GM23248 (cell line): ENCODE data around the gene UBN2.
"Not testable (repeated sequence)": the region's sequence is repeated elsewhere in the genome, so short reads cannot be mapped to it uniquely, and the experiment has no call there.

Experiments
- EZH2 ChIP-seq: fragments of 200-600 bp; sonication (generic); IDR thresholded peaks from 2 replicates; pipeline ENCODE4 v1.6.1; 2018; ENCODE audit warnings: antibody characterized with exemption, mild to moderate bottlenecking; ENCODE audit not compliant: insufficient read depth, poor library complexity, severe bottlenecking
- EZH2phosphoT487 ChIP-seq: fragments of 200-600 bp; sonication (generic); IDR thresholded peaks from 2 replicates; pipeline ENCODE4 v1.6.1; 2018; ENCODE audit warnings: antibody characterized with exemption, moderate library complexity, mild to moderate bottlenecking, low read depth; ENCODE audit not compliant: insufficient read depth

DNA sequence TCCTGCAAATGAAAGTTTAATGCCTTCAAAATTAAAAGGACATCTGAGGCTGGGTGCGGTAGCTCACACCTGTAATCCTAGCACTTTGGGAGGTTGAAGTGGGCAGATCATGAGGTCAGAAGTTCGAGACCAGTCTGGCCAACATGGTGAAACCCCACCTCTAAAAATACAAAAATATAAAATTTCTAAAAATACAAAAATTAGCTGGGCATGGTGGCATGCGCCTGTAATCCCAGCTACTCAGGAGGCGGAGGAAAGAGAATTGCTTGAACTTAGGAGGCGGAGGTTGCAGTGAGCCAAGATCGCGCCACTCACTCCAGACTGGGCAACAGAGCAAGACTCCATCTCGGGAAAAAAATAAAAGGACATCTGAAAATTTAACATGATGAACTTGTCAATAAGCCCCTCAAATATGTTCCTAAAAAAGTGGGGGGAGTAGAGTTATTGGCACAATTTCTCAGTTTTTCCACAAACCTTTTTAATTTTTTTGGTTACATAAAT, 4.0 kb upstream of the UBN2 start:
- TF ChIP-seq EZH2, EZH2phosphoT487: not testable (repeated sequence)
